H1 (cell line): ENCODE results near the gene TNFRSF11A. TPM values are rescaled to one million over a fixed set of nuclear protein-coding genes. Genes with fewer than 3 reads are reported as not detected.

Experiments used
- ASH2L ChIP-seq: fragments of 200-600, 300-600 bp; sonication (generic); IDR thresholded peaks from one replicate; pipeline ENCODE4 v1.7.1; 2017; ENCODE audit warnings: low read length
- CREB1 ChIP-seq: IDR thresholded peaks from 2 replicates; pipeline ENCODE4 v1.6.1; 2012; ENCODE audit warnings: inconsistent platforms
- HDAC2 ChIP-seq, 2 experiments: fragments of 300-600 bp in 1 of 2; sonication (generic) in 1 of 2; IDR thresholded peaks; 2 replicates each; pipeline ENCODE4 v1.6.1; 2011 to 2012; ENCODE audit warnings: low read depth in 2 of 2, low read length in 2 of 2, mild to moderate bottlenecking in 2 of 2, moderate library complexity in 2 of 2, borderline replicate concordance in 1 of 2, inconsistent platforms in 1 of 2
- POLR2A ChIP-seq, 2 experiments: IDR thresholded peaks; 1 replicate in 1 of 2; 2 replicates in 1 of 2; pipeline ENCODE4 v1.6.1; 2011; ENCODE audit warnings: low read depth in 2 of 2, low read length in 2 of 2, mild to moderate bottlenecking in 2 of 2; ENCODE audit errors: control extremely low read depth in 1 of 2
- TBP ChIP-seq: IDR thresholded peaks from 2 replicates; pipeline ENCODE4 v1.6.1; 2011; ENCODE audit warnings: low read depth, low read length, improper control_type of control experiment
- TCF12 ChIP-seq: IDR thresholded peaks from 2 replicates; pipeline ENCODE4 v1.6.1; 2011; ENCODE audit warnings: low read depth, mild to moderate bottlenecking, low read length
- polyA plus RNA-seq, 7 experiments: library from polyadenylated mRNA; depleted of rRNA in 3 of 7; stranded (reverse) in 5 of 7; unstranded in 2 of 7; fragments of >200 nt in 5 of 7; fragments of 200-250 nt in 2 of 7; gene quantifications; 1 replicate in 5 of 7; 2 replicates in 1 of 7; 4 replicates in 1 of 7; pipeline versions ENCODE4 v1.2.1 to v1.2.3, GENCODE V29; 2011 to 2013; ENCODE audit warnings: missing spikeins in 2 of 7, mixed read lengths in 2 of 7
- total RNA-seq: library from RNA; stranded (reverse); fragmentation: NEBNext Ultra II Directional; extraction: Animal tissue kit (Norgen Biotek cat#: 25700); gene quantifications from 2 replicates; pipeline ENCODE4 v1.2.1, GENCODE V29; 2021
- TF ChIP-seq, protein P1 (sequence below): fragments of 300-600 bp; sonication (generic); IDR thresholded peaks from 2 replicates; pipeline ENCODE4 v1.7.1; 2012; ENCODE audit warnings: low read length, moderate library complexity, mild to moderate bottlenecking, inconsistent platforms; ENCODE audit not compliant: insufficient replicate concordance
- TF ChIP-seq, protein P2 (sequence below): IDR thresholded peaks from 2 replicates; pipeline ENCODE4 v1.6.1; 2012; ENCODE audit warnings: inconsistent platforms

TNFRSF11A gene
- total and polyA plus RNA-seq, 2 of the 8 experiments (the other 6 are each of a cell fraction or from before 2014, with no cell fraction given) = 8.7 to 10.6 TPM

DNA sequence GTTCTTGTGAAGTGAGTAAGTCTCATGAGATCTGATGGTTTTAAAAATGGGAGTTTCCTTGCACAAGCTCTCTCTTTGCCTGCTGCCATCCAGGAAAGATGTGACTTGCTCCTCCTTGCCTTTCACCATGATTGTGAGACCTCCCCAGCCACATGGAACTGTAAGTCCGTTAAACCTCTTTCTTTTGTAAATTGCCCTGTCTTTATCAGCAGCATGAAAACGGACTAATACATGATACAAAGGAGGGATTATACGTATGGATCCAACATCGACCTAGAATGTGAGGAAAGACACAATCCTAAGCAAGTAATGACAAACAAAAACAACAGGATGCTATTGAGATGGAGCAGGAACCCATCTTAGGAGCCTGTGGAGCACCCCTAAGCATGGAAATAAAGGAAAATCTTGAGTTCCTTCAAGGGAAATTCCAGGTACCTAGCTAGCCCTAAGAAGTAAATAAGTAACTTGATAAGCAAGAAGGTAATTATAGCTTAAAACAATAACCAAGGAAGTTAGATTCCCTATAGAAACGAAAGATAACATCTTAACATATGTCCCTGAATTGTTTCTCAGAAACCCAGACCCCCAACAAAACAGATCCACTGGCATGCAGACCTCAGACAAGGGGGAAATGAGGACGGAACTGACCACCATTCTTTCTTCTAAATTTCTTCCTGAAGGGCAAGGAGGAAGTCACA, 1.5 kb upstream of the TNFRSF11A start (continued):
- TF ChIP-seq TBP = 0 out of 2 replicates have a peak, but pooled peaks have one; percentile 8
- TF ChIP-seq TCF12 = peak; percentile 12; the same call in 1 of the 2 replicates
- TF ChIP-seq, protein P1, sequence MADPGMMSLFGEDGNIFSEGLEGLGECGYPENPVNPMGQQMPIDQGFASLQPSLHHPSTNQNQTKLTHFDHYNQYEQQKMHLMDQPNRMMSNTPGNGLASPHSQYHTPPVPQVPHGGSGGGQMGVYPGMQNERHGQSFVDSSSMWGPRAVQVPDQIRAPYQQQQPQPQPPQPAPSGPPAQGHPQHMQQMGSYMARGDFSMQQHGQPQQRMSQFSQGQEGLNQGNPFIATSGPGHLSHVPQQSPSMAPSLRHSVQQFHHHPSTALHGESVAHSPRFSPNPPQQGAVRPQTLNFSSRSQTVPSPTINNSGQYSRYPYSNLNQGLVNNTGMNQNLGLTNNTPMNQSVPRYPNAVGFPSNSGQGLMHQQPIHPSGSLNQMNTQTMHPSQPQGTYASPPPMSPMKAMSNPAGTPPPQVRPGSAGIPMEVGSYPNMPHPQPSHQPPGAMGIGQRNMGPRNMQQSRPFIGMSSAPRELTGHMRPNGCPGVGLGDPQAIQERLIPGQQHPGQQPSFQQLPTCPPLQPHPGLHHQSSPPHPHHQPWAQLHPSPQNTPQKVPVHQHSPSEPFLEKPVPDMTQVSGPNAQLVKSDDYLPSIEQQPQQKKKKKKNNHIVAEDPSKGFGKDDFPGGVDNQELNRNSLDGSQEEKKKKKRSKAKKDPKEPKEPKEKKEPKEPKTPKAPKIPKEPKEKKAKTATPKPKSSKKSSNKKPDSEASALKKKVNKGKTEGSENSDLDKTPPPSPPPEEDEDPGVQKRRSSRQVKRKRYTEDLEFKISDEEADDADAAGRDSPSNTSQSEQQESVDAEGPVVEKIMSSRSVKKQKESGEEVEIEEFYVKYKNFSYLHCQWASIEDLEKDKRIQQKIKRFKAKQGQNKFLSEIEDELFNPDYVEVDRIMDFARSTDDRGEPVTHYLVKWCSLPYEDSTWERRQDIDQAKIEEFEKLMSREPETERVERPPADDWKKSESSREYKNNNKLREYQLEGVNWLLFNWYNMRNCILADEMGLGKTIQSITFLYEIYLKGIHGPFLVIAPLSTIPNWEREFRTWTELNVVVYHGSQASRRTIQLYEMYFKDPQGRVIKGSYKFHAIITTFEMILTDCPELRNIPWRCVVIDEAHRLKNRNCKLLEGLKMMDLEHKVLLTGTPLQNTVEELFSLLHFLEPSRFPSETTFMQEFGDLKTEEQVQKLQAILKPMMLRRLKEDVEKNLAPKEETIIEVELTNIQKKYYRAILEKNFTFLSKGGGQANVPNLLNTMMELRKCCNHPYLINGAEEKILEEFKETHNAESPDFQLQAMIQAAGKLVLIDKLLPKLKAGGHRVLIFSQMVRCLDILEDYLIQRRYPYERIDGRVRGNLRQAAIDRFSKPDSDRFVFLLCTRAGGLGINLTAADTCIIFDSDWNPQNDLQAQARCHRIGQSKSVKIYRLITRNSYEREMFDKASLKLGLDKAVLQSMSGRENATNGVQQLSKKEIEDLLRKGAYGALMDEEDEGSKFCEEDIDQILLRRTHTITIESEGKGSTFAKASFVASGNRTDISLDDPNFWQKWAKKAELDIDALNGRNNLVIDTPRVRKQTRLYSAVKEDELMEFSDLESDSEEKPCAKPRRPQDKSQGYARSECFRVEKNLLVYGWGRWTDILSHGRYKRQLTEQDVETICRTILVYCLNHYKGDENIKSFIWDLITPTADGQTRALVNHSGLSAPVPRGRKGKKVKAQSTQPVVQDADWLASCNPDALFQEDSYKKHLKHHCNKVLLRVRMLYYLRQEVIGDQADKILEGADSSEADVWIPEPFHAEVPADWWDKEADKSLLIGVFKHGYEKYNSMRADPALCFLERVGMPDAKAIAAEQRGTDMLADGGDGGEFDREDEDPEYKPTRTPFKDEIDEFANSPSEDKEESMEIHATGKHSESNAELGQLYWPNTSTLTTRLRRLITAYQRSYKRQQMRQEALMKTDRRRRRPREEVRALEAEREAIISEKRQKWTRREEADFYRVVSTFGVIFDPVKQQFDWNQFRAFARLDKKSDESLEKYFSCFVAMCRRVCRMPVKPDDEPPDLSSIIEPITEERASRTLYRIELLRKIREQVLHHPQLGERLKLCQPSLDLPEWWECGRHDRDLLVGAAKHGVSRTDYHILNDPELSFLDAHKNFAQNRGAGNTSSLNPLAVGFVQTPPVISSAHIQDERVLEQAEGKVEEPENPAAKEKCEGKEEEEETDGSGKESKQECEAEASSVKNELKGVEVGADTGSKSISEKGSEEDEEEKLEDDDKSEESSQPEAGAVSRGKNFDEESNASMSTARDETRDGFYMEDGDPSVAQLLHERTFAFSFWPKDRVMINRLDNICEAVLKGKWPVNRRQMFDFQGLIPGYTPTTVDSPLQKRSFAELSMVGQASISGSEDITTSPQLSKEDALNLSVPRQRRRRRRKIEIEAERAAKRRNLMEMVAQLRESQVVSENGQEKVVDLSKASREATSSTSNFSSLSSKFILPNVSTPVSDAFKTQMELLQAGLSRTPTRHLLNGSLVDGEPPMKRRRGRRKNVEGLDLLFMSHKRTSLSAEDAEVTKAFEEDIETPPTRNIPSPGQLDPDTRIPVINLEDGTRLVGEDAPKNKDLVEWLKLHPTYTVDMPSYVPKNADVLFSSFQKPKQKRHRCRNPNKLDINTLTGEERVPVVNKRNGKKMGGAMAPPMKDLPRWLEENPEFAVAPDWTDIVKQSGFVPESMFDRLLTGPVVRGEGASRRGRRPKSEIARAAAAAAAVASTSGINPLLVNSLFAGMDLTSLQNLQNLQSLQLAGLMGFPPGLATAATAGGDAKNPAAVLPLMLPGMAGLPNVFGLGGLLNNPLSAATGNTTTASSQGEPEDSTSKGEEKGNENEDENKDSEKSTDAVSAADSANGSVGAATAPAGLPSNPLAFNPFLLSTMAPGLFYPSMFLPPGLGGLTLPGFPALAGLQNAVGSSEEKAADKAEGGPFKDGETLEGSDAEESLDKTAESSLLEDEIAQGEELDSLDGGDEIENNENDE = peak; percentile 86
- TF ChIP-seq CREB1 = 0 out of 2 replicates have a peak, but pooled peaks have one; percentile 14
- TF ChIP-seq ASH2L = peak; percentile 41
- peak in 1 of 2 experiments; percentile 61; a peak in 2 of 3 replicates for TF ChIP-seq POLR2A (IDR thresholded peaks at IDR 0.05; ENCODE audit: control extremely low read depth in 1 of 2, low read depth in 2 of 2, low read length in 2 of 2)
- TF ChIP-seq, protein P2, sequence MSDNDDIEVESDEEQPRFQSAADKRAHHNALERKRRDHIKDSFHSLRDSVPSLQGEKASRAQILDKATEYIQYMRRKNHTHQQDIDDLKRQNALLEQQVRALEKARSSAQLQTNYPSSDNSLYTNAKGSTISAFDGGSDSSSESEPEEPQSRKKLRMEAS = peak; percentile 46; the same call in 1 of the 2 replicates
- TF ChIP-seq HDAC2 (IDR thresholded peaks at IDR 0.05; ENCODE audit: borderline replicate concordance in 1 of 2, low read depth in 2 of 2, low read length in 2 of 2) = peak in 1 of 2 experiments; percentile 56; a peak in 1 of 4 replicates
